ENCODE data around the gene PRICKLE4. TPM values are rescaled to one million over a fixed set of nuclear protein-coding genes. Genes with fewer than 3 reads are reported as not detected.

PRICKLE4 gene
- total and polyA plus RNA-seq, 2 of the 13 experiments (the other 11 are each of a cell fraction or from before 2014, with no cell fraction given), result 0.92 to 1.2 TPM

DNA sequence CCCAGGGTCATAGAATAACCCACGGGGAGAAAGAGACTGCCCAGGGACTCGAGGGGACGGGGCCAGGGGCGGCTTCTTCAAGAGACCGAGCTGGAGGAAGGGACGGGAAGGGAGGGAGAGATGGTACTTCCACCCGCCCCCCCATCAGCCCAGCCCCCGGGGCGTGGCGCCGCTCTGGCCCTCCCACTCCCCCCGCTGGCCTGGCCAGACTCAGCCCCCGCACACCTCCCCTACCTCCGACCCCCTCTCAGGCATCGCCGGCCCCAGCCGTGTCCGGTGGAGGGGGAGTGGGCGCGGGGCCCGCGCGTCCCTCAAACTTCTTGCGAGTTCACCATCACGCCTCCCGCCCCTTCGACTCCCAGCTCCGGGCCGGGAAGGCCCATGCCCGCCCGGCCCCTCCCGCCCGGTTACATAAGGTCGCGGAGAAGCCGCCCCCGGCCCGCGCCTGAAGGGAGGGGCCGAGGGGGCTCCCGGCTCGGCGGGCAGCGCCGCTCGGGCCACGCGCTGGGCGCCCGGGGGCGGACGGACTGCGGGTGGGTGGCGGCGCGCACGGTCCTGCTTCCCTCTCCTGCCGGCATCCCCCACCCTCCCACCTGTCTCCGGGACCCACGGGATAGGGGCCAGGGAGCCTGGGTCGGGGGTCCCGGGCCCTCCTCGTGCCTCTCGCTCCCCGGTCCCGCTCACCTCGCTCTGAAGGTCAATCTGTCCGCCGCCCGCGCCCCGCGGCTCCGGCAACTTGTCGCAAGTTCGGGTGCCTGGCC lies 45.7 kb upstream of the PRICKLE4 start (continued):
- no peak for TF ChIP-seq ZNF546 (CRISPR knock-in tag; conservative IDR thresholded peaks at IDR 0.05)
- TF ChIP-seq, protein P1, sequence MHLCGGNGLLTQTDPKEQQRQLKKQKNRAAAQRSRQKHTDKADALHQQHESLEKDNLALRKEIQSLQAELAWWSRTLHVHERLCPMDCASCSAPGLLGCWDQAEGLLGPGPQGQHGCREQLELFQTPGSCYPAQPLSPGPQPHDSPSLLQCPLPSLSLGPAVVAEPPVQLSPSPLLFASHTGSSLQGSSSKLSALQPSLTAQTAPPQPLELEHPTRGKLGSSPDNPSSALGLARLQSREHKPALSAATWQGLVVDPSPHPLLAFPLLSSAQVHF (CRISPR knock-in tag; IDR thresholded peaks at IDR 0.05), result no peak
- TF ChIP-seq, protein P2, sequence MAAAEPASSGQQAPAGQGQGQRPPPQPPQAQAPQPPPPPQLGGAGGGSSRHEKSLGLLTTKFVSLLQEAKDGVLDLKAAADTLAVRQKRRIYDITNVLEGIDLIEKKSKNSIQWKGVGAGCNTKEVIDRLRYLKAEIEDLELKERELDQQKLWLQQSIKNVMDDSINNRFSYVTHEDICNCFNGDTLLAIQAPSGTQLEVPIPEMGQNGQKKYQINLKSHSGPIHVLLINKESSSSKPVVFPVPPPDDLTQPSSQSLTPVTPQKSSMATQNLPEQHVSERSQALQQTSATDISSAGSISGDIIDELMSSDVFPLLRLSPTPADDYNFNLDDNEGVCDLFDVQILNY (CRISPR knock-in tag; conservative IDR thresholded peaks at IDR 0.05), result no peak
- TF ChIP-seq KLF13 (CRISPR knock-in tag; IDR thresholded peaks at IDR 0.05), result no peak
- TF ChIP-seq WIZ (CRISPR knock-in tag; IDR thresholded peaks at IDR 0.05), result no peak
- no peak for TF ChIP-seq MLLT10 (CRISPR knock-in tag; IDR thresholded peaks at IDR 0.05)
- TF ChIP-seq KLF15 (CRISPR knock-in tag; IDR thresholded peaks at IDR 0.05; ENCODE audit: borderline replicate concordance), result no peak
- no peak for TF ChIP-seq ZMYM3 (CRISPR knock-in tag; IDR thresholded peaks at IDR 0.05)
- no peak for TF ChIP-seq SKI (IDR thresholded peaks at IDR 0.05; ENCODE audit: partially characterized antibody)
- no peak for TF ChIP-seq MAFF (IDR thresholded peaks at IDR 0.05; ENCODE audit: low read depth, low read length)
- peak; percentile 22; the same call in 1 of the 2 replicates for TF ChIP-seq HDAC1 (CRISPR knock-in tag; IDR thresholded peaks at IDR 0.05)
- TF ChIP-seq FOXM1 (CRISPR knock-in tag; IDR thresholded peaks at IDR 0.05), result no peak
- TF ChIP-seq NR0B2 (CRISPR knock-in tag; IDR thresholded peaks at IDR 0.05), result no peak
- TF ChIP-seq HHEX (CRISPR knock-in tag; IDR thresholded peaks at IDR 0.05), result no peak
- no peak for TF ChIP-seq TEAD2 (CRISPR knock-in tag; IDR thresholded peaks at IDR 0.05)
- TF ChIP-seq ZNF570 (CRISPR knock-in tag; IDR thresholded peaks at IDR 0.05; ENCODE audit: borderline replicate concordance), result no peak
- TF ChIP-seq, protein P3, sequence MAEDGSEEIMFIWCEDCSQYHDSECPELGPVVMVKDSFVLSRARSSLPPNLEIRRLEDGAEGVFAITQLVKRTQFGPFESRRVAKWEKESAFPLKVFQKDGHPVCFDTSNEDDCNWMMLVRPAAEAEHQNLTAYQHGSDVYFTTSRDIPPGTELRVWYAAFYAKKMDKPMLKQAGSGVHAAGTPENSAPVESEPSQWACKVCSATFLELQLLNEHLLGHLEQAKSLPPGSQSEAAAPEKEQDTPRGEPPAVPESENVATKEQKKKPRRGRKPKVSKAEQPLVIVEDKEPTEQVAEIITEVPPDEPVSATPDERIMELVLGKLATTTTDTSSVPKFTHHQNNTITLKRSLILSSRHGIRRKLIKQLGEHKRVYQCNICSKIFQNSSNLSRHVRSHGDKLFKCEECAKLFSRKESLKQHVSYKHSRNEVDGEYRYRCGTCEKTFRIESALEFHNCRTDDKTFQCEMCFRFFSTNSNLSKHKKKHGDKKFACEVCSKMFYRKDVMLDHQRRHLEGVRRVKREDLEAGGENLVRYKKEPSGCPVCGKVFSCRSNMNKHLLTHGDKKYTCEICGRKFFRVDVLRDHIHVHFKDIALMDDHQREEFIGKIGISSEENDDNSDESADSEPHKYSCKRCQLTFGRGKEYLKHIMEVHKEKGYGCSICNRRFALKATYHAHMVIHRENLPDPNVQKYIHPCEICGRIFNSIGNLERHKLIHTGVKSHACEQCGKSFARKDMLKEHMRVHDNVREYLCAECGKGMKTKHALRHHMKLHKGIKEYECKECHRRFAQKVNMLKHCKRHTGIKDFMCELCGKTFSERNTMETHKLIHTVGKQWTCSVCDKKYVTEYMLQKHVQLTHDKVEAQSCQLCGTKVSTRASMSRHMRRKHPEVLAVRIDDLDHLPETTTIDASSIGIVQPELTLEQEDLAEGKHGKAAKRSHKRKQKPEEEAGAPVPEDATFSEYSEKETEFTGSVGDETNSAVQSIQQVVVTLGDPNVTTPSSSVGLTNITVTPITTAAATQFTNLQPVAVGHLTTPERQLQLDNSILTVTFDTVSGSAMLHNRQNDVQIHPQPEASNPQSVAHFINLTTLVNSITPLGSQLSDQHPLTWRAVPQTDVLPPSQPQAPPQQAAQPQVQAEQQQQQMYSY (CRISPR knock-in tag; IDR thresholded peaks at IDR 0.05), result peak; percentile 35; the same call in 1 of the 2 replicates
- 0 out of 2 replicates have a peak, but pooled peaks have one; percentile 16 for TF ChIP-seq KAT7 (CRISPR knock-in tag; IDR thresholded peaks at IDR 0.05; ENCODE audit: borderline replicate concordance)
- TF ChIP-seq ZNF160 (CRISPR knock-in tag; IDR thresholded peaks at IDR 0.05), result no peak
- no peak for TF ChIP-seq CBX2 (IDR thresholded peaks at IDR 0.05; ENCODE audit: low read depth, low read length)
- TF ChIP-seq CBX2 (CRISPR knock-in tag; IDR thresholded peaks at IDR 0.05; ENCODE audit: low read depth), result no peak
- TF ChIP-seq, protein P4, sequence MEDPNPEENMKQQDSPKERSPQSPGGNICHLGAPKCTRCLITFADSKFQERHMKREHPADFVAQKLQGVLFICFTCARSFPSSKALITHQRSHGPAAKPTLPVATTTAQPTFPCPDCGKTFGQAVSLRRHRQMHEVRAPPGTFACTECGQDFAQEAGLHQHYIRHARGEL (CRISPR knock-in tag; IDR thresholded peaks at IDR 0.05), result no peak
- TF ChIP-seq ZFP36L2 (CRISPR knock-in tag; IDR thresholded peaks at IDR 0.05), result no peak
- TF ChIP-seq TFE3 (CRISPR knock-in tag; IDR thresholded peaks at IDR 0.05), result no peak

All from HepG2 (cell line).